Measurements from ENCODE around the gene ITGB2. TPM values are rescaled to one million over a fixed set of nuclear protein-coding genes. Genes with fewer than 3 reads are reported as not detected.

ITGB2 gene
- total RNA-seq, 4 donors from 2014 or later = 18.4 to 40.7 (median 20.4) TPM

GRCh38 chr21:44959376-44960091 lies 38.8 kb upstream of the ITGB2 start:
- TF ChIP-seq POLR2A (IDR thresholded peaks at IDR 0.05) (no peak), CTCF (IDR thresholded peaks at IDR 0.05) (no peak)
- H3K4me3 ChIP-seq (ENCODE audit: low read depth, poor library complexity, severe bottlenecking) = no peak overlapping the region
- intact Hi-C loops (cut with DNase I; ENCODE audit: low total_unique reads) = no loop called here
- WGBS, 2 donors = 83 to 87% methylated on average over 17 to 22 of the region's 26 CpGs
- DNase-seq (ENCODE audit: low spot score in 2 of 2) = no peak

GRCh38 chr21:44958471-44959191 lies 37.9 kb upstream of the ITGB2 start:
- 19 to 24% methylated on average over 19 to 20 of the region's 28 CpGs for WGBS, 2 donors
- no peak overlapping the region for H3K4me3 ChIP-seq (ENCODE audit: low read depth, poor library complexity, severe bottlenecking)
- DNase-seq (ENCODE audit: low spot score in 2 of 2) = peak; percentile 57 to 93
- intact Hi-C loops (cut with DNase I; ENCODE audit: low total_unique reads) = no loop called here
- TF ChIP-seq CTCF (IDR thresholded peaks at IDR 0.05) = no peak
- TF ChIP-seq POLR2A (IDR thresholded peaks at IDR 0.05) = no peak

GRCh38 chr21:44957901-44958451 lies 37.3 kb upstream of the ITGB2 start:
- TF ChIP-seq CTCF (IDR thresholded peaks at IDR 0.05) (no peak), POLR2A (IDR thresholded peaks at IDR 0.05) (no peak)
- intact Hi-C loops (cut with DNase I; ENCODE audit: low total_unique reads) = no loop called here
- DNase-seq (ENCODE audit: low spot score in 2 of 2) = no peak
- 68 to 73% methylated on average over 8 to 25 of the region's 26 CpGs for WGBS, 2 donors
- H3K4me3 ChIP-seq (ENCODE audit: low read depth, poor library complexity, severe bottlenecking) = no peak overlapping the region

- DNase-seq (ENCODE audit: low spot score in 2 of 2) = no peak
- no peak for TF ChIP-seq CTCF (IDR thresholded peaks at IDR 0.05)
- TF ChIP-seq POLR2A (IDR thresholded peaks at IDR 0.05) = no peak
- no peak overlapping the region for H3K4me3 ChIP-seq (ENCODE audit: low read depth, poor library complexity, severe bottlenecking)
- intact Hi-C loops (cut with DNase I; ENCODE audit: low total_unique reads) = no loop called here
- WGBS, 2 donors = 80 to 89% methylated on average over 21 to 22 of the region's 22 CpGs
These were observed 36.5 kb upstream of the ITGB2 start for GRCh38 chr21:44957047-44957831.

GRCh38 chr21:44956356-44957046 lies 35.8 kb upstream of the ITGB2 start:
- no peak overlapping the region for H3K4me3 ChIP-seq (ENCODE audit: low read depth, poor library complexity, severe bottlenecking)
- intact Hi-C loops (cut with DNase I; ENCODE audit: low total_unique reads) = no loop called here
- TF ChIP-seq CTCF (IDR thresholded peaks at IDR 0.05) (no peak), POLR2A (IDR thresholded peaks at IDR 0.05) (no peak)
- no peak for DNase-seq (ENCODE audit: low spot score in 2 of 2)
- 86 to 91% methylated on average over 31 to 34 of the region's 35 CpGs for WGBS, 2 donors

All from lower leg skin (tissue), 4 donors.